MG63 (cell line): ENCODE results near the gene IL36A. TPM values are rescaled to one million over a fixed set of nuclear protein-coding genes. Genes with fewer than 3 reads are reported as not detected.

Experiments
- total RNA-seq: library from RNA; depleted of rRNA; stranded (reverse); fragments of >200 nt; shearing (Covaris generic); gene quantifications from 2 replicates; pipeline ENCODE4 v1.2.3, GENCODE V29; 2014; ENCODE audit warnings: low replicate concordance; rRNA removed

Gene IL36A
- total RNA-seq, 1 experiment from 2014 or later, result not detected

Other genes starting within 250 kb of the IL36A start
- 19.4 and 19.9 TPM in 2 replicates for gene CKAP2L, start 240.8 kb upstream of the IL36A start, total RNA-seq
- gene IL1A, start 221.0 kb upstream of the IL36A start, total RNA-seq, result 2.1 TPM in 1 of 2 replicates, not detected in the other
- 15.8 and 21.6 TPM in 2 replicates for gene IL1B, start 168.7 kb upstream of the IL36A start, total RNA-seq
- 3.1 and 6.9 TPM in 2 replicates for gene IL37, start 94.3 kb upstream of the IL36A start, total RNA-seq
- gene IL36G, start 27.5 kb upstream of the IL36A start, total RNA-seq, result not detected in 2 replicates
- not detected in 2 replicates for gene IL36B, start 47.4 kb downstream of the IL36A start, total RNA-seq
- not detected in 2 replicates for gene IL36RN, start 53.7 kb downstream of the IL36A start, total RNA-seq
- not detected in 2 replicates for gene IL1F10, start 62.5 kb downstream of the IL36A start, total RNA-seq
- gene IL1RN, start 122.1 kb downstream of the IL36A start, total RNA-seq, result 0.86 and 7.1 TPM in 2 replicates
- gene PSD4, start 168.5 kb downstream of the IL36A start, total RNA-seq, result 0.16 and 0.59 TPM in 2 replicates